ENCODE measurements around the gene CHRNA4.

GRCh38 chr20:63386491-63386890 is 25.3 kb upstream of the CHRNA4 start:
- TF ChIP-seq POLR2A (IDR thresholded peaks at IDR 0.05) (no peak), CTCF (IDR thresholded peaks at IDR 0.05) (no peak)

Measured in testis (tissue), 2 donors.